NCI-H510A (cell line): ENCODE data around the gene SCYGR2.
A peak's percentile ranks its signal among the peaks of the same experiment; 100 is the strongest.
"Not testable (repeated sequence)": the region's sequence is repeated elsewhere in the genome, so short reads cannot be mapped to it uniquely, and the experiment has no call there.

Experiments used
- DNase-seq: peaks from one replicate; lab custom pipeline; 2025; lab: John Stamatoyannopoulos, UW

SCYGR2 gene

GRCh38 chr2:227598835-227599503, at the start of gene SCYGR2:
Gene SCYGR2 (plus strand): TSS chr2:227598893. CDS start chr2:227598893, 0 bp downstream.
- not testable (repeated sequence) for DNase-seq

GRCh38 chr2:227551836-227552235, 46.9 kb upstream of the SCYGR2 start:
- DNase-seq, result no peak

DNA sequence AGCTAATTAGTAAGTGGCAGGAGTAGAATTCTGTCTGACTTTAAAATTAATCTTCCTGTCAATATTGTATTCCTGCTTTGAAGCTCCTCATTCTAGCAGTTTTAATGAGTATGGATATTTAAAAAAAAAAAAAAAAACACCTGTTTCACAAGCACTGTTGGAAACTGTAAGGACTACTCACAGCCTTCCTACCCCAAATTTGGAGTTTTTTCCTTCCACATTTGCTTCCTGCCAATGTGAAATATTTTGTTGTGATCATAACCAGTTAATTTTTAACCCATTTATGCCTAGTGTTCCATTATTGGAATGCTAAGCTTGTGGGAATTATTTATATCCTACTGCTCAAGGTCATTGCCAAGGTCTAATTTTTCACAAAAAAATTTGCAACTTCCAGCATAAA, 36.1 kb upstream of the SCYGR2 start:
- no peak for DNase-seq

- DNase-seq, result no peak
Observed at GRCh38 chr2:227565080-227565479, 33.6 kb upstream of the SCYGR2 start.

DNA sequence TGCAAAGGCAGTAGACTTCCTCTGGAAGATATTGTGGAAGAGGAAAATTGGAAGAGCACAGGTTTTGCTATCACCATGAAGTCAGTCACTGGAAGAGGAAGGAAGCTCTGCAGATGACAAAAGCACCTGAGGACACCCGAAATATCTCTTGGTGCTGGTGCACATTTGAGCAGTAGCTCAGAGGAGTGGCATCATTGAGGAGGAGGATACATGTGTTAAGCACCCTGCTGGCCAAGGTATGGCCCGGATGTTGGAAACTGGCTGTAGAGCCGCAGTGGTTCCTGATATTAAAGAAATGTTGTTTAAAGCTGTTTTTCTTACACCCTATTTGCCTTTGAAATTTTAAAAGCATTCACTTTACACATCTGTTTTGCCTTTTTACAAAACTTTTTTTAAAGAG, 32.7 kb upstream of the SCYGR2 start:
- DNase-seq, result no peak

GRCh38 chr2:227568852-227569169, 29.9 kb upstream of the SCYGR2 start:
- no peak for DNase-seq

- no peak for DNase-seq
Observed at GRCh38 chr2:227570615-227571014, 28.1 kb upstream of the SCYGR2 start.

GRCh38 chr2:227576110-227576509, 22.6 kb upstream of the SCYGR2 start:
- no peak for DNase-seq

DNA sequence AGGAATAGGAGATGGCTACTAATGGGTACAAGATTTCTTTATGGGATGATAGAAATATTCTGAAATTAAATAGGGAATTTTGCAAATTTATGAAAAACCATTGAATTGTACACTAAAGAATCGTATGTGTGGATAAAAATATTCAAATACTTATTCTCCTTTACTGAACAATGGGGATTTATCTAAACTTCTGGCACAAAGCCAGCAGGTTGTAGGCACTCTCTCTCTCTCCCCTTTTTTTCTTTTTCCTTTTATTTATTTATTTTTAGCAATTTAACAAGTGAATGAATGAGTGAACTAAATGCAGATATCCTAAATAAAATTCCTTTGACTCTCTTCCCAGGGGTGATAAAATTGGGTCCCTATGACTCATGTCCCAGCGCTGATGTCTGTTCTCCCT, 21.9 kb upstream of the SCYGR2 start:
- DNase-seq, result no peak

- no peak for DNase-seq
Observed at GRCh38 chr2:227577555-227577954, 21.1 kb upstream of the SCYGR2 start.

DNA sequence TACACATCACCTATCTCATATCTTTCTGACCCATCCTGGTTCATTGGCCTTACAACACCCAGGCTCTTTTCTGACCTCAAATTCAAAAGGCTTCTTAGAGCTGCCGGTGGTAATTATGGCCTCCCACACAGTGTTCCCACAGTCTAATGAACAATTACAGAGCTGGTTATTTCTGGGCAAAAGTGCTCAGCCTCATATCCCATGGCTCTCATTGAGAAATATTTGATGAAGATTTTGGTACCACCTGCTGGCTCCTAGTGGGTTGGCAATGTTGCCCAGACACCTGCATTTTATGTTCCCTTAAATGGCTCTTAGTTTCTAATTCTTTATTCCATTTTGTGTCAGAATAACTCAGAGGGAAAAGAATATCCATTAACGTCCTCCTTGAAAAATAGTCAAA, 20.1 kb upstream of the SCYGR2 start:
- no peak for DNase-seq

GRCh38 chr2:227579791-227580190, 18.9 kb upstream of the SCYGR2 start:
- DNase-seq, result no peak

- no peak for DNase-seq
Observed at GRCh38 chr2:227582369-227582768, 16.3 kb upstream of the SCYGR2 start.

DNA sequence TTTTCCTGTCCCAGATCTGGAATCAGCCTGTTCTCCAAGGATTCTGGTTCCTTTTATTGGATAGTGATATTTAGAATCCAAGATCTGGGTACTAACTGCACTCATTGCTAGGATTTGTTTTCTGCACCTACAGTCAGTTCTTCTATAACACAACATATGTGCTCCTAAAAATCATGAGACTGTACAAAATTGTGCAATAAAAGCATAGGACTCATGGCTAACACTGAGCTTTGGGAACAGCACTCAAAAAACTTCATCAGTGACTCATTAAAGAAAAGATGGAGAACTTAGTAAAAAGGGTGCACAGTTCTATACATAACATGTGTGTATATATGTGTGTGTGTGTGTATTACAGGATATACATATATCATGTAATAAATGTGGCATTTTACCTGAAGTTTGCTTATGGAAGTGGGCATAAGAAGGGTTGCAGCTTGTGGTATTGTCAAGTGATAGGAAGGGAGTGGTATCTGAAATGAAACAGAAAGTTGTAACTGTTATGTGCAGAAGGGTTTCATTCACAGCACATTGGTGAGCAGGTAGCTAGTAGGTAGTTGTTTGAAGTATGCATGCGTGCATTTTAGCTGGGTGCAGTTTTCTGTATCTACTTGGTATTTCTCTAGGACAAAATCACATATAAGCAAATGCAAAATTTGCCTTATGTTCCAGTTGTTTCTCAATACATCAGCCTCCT, 5.9 kb upstream of the SCYGR2 start:
- no peak for DNase-seq

GRCh38 chr2:227595797-227596196, 2.9 kb upstream of the SCYGR2 start:
- no peak for DNase-seq

GRCh38 chr2:227597036-227597435, 1.7 kb upstream of the SCYGR2 start:
- DNase-seq, result no peak

DNA sequence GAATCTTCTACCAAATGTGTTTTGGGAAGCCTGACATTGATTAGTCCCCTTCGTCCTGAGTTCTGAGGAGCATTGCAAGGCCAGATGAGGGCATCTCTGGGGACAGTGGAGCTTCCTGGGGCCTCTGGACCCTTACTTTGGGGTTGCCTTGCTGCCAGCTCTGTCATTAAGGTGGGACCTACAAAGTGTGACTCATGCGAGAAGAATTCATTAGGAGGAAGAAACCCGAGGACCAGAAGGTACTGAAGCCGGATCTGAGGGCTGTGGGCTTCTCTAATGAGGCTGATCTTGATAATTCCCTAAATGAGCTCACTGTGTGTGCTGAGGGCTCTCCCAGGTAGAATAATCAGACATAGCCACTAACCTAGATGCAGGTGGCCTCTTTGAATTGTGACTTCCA, 695 bp upstream of the SCYGR2 start:
- no peak for DNase-seq

DNA sequence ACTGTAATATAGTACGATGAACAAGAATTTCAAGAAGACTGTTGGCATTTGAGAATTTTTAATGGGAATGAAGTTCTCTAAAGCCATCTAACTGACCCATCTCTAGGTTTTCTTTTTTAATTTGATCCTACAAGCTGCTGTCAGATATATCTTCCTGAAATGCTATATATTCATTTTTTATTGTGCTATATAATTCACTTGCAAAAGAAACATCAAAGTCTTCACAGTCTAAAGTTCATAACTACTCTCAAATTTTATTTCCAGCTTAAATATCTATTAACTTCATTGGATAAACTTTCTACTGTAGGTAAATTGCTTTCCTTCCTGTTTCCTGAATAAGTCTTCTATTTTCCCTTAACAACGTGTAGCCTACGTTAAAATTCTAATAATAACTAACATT, 3.7 kb downstream of the SCYGR2 start:
- DNase-seq, result no peak

- DNase-seq, result no peak
Observed at GRCh38 chr2:227606476-227606875, 7.8 kb downstream of the SCYGR2 start.

- DNase-seq, result no peak
Observed at GRCh38 chr2:227607941-227608340, 9.2 kb downstream of the SCYGR2 start.

- peak; percentile 57 for DNase-seq
Observed at GRCh38 chr2:227608561-227609338, 10.1 kb downstream of the SCYGR2 start.

GRCh38 chr2:227610123-227610522, 11.4 kb downstream of the SCYGR2 start:
- DNase-seq, result no peak
